Neural cell (in vitro differentiated cells): ENCODE data around the gene RPS2.

Experiments used
- CTCF ChIP-seq: fragments of 450-650 bp; IDR thresholded peaks from 2 replicates; pipeline ENCODE4 v1.5.1; 2014; ENCODE audit warnings: antibody characterized with exemption, mild to moderate bottlenecking, moderate library complexity; ENCODE audit not compliant: poor library complexity, severe bottlenecking
- EZH2 ChIP-seq: fragments of 200-600, 300-800 bp; shearing (Covaris generic), sonication (generic); IDR thresholded peaks from 2 replicates; pipeline ENCODE4 v1.6.1; 2014; ENCODE audit warnings: antibody characterized with exemption, low read length, borderline replicate concordance, mild to moderate bottlenecking; ENCODE audit not compliant: insufficient read depth, poor library complexity, severe bottlenecking
- MXI1 ChIP-seq: fragments of 450-650 bp; conservative IDR thresholded peaks from 2 replicates; pipeline ENCODE4 v1.6.1; 2014; ENCODE audit warnings: antibody characterized with exemption, mild to moderate bottlenecking; ENCODE audit not compliant: poor library complexity, severe bottlenecking
- POLR2AphosphoS5 ChIP-seq: IDR thresholded peaks from 2 replicates; pipeline ENCODE4 v1.6.1; 2012
- SMC3 ChIP-seq: fragments of 450-650 bp; conservative IDR thresholded peaks from 2 replicates; pipeline ENCODE4 v1.6.1; 2014; ENCODE audit warnings: antibody characterized with exemption, mild to moderate bottlenecking, moderate library complexity; ENCODE audit not compliant: poor library complexity

DNA sequence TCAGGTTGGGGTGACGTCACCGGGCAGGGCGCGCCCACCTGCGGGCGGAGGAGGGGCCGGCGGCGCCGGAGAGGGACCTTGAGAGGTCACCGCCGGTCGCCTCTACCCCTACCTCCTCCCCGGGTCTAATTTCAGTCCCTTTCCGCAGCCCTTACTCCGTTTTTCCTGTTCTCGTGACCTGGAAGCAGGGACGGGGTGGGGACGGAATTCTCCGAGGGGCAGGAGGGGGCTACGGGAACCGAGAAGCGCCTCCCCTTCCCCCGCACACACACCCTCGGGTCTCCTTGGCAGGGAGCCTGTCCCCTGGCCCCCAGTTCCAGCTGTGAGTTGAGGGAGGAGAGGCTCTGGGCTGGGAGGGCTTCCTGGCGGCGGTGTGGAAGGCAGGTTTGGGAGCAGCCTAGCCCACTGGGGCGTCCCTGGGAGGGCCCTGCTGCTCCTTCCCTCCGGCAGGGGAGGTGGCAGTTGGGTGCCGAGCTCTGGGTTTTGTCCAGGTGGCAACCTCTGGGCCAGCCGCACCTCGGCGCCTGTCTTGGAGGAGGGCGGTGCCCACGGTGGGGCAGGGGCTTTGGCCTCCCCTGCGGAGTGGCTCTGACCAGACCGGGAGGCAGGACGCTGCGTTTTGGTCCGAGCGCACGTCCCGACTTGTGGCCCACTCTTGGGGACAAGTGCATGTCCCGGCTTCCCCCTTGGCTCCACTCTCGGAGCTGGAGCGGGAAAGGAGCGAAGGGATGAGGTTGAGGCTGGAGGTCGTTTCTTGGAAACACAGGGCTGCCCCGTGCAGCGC is 25.9 kb upstream of the RPS2 start:
- TF ChIP-seq CTCF (no peak), SMC3 (no peak), MXI1 (no peak), POLR2AphosphoS5 (no peak), EZH2 (no peak)
